MCF 10A (cell line): ENCODE measurements around the gene WIPF2. TPM values are rescaled to one million over a fixed set of nuclear protein-coding genes. Genes with fewer than 3 reads are reported as not detected.

ENCODE experiments used
- BruUV-seq: library from RNA; stranded (reverse); fragments of 400-500 nt; replicated peaks from 2 replicates; lab custom pipeline; 2021; lab: Mats Ljungman, UMichigan
- CTCF ChIA-PET: fragments of 300-600 bp; sonication (Branson Sonifier 250); formaldehyde crosslinking; extraction: SDS; loops from one replicate; lab custom pipeline; 2021; ENCODE audit warnings: antibody characterized with exemption, inconsistent platforms; lab: Yijun Ruan, JAX
- POLR2A ChIA-PET: fragments of 300-600, 350-650 bp; sonication (Branson Sonifier 250); formaldehyde crosslinking; extraction: SDS; loops from one replicate; lab custom pipeline; 2020; ENCODE audit warnings: antibody characterized with exemption, inconsistent platforms; lab: Yijun Ruan, JAX
- DNase-seq: peaks from one replicate; pipeline ENCODE4 v3.0.0-alpha.2; 2018; ENCODE audit not compliant: unreplicated experiment
- H3K27ac Mint-ChIP-seq: one replicate; pipeline ENCODE4 v1.8.0; 2022; ENCODE audit warnings: mild to moderate bottlenecking, low read depth, mixed read lengths; ENCODE audit not compliant: unreplicated experiment
- H3K27me3 Mint-ChIP-seq: one replicate; pipeline ENCODE4 v1.8.0; 2022; ENCODE audit warnings: mixed read lengths; ENCODE audit not compliant: insufficient read depth, unreplicated experiment
- H3K36me3 Mint-ChIP-seq: one replicate; pipeline ENCODE4 v1.8.0; 2022; ENCODE audit warnings: mild to moderate bottlenecking, moderate library complexity, mixed read lengths; ENCODE audit not compliant: insufficient read depth, unreplicated experiment
- H3K4me1 Mint-ChIP-seq: one replicate; pipeline ENCODE4 v1.8.0; 2022; ENCODE audit warnings: mixed read lengths; ENCODE audit not compliant: insufficient read depth, unreplicated experiment
- H3K4me3 Mint-ChIP-seq: one replicate; pipeline ENCODE4 v1.8.0; 2022; ENCODE audit warnings: mild to moderate bottlenecking, moderate library complexity, mixed read lengths; ENCODE audit not compliant: unreplicated experiment
- H3K9me3 Mint-ChIP-seq: one replicate; pipeline ENCODE4 v1.8.0; 2022; ENCODE audit warnings: mixed read lengths; ENCODE audit not compliant: unreplicated experiment
- CTCF ChIP-seq: fragments of 200-600 bp; IDR thresholded peaks from one replicate; pipeline ENCODE4 v1.8.0; 2022; ENCODE audit warnings: antibody characterized with exemption, mild to moderate bottlenecking; ENCODE audit not compliant: unreplicated experiment
- intact Hi-C: fragments of 100-400 bp; cut with micrococcal nuclease; formaldehyde crosslinking; loops from 2 replicates; pipeline ENCODE4 v1.14.1; 2022
- total RNA-seq: library from RNA; stranded (reverse); gene quantifications from 2 replicates; pipeline ENCODE4 v1.2.3, GENCODE V29; 2022

The WIPF2 gene
- total RNA-seq, 1 experiment from 2014 or later = 32.8 TPM

- no peak for DNase-seq
- CTCF ChIA-PET = interaction anchor here (2.9 to 19.0 kb wide), 2 partner anchors 11 to 44 kb away, joined by 14 to 396 read pairs; partner anchors contain the start of gene GJD3
- BruUV-seq = no TSS peak
- peaks cover 69% of the 10 kb centered on the region for H3K4me1 Mint-ChIP-seq
- H3K9me3 Mint-ChIP-seq = no peaks in the 10 kb centered on the region
- no peaks in the 10 kb centered on the region for H3K27me3 Mint-ChIP-seq
- TF ChIP-seq CTCF = no peak
- POLR2A ChIA-PET = interaction anchor here (0.8 to 4.3 kb wide), 4 partner anchors 17 to 213 kb away, joined by 3 to 24 read pairs (median 4); partner anchors contain the start of gene NR1D1
- intact Hi-C loops = no loop called here
- H3K36me3 Mint-ChIP-seq = peaks cover 7% of the 10 kb centered on the region
- peak overlapping the region; percentile 14 for H3K27ac Mint-ChIP-seq
- peak overlapping the region; percentile 3 for H3K4me3 Mint-ChIP-seq
These were observed 94.8 kb downstream of the WIPF2 start for GRCh38 chr17:40313668-40314583.

- H3K36me3 Mint-ChIP-seq = peaks cover 7% of the 10 kb centered on the region
- no peaks in the 10 kb centered on the region for H3K9me3 Mint-ChIP-seq
- intact Hi-C loops = no loop called here
- TF ChIP-seq CTCF = no peak
- peak overlapping the region; percentile 14 for H3K27ac Mint-ChIP-seq
- peak; percentile 98 for DNase-seq
- H3K4me1 Mint-ChIP-seq = peaks cover 75% of the 10 kb centered on the region
- CTCF ChIA-PET = interaction anchor here (2.9 to 19.0 kb wide), 2 partner anchors 12 to 43 kb away, joined by 14 to 396 read pairs; partner anchors contain the start of gene GJD3
- BruUV-seq = no TSS peak
- peak overlapping the region; percentile 3 for H3K4me3 Mint-ChIP-seq
- no peaks in the 10 kb centered on the region for H3K27me3 Mint-ChIP-seq
- POLR2A ChIA-PET = interaction anchor here (0.8 to 4.3 kb wide), 5 partner anchors 10 to 214 kb away, joined by 3 to 24 read pairs (median 5); partner anchors contain the start of gene NR1D1
These were observed 95.5 kb downstream of the WIPF2 start for GRCh38 chr17:40314584-40314956.

- H3K27me3 Mint-ChIP-seq = no peaks in the 10 kb centered on the region
- H3K9me3 Mint-ChIP-seq = no peaks in the 10 kb centered on the region
- BruUV-seq = no TSS peak
- CTCF ChIA-PET = interaction anchor here (1.4 to 19.0 kb wide), 4 partner anchors 12 to 42 kb away, joined by 6 to 396 read pairs (median 10); partner anchors contain the start of gene GJD3
- H3K27ac Mint-ChIP-seq = peak overlapping the region; percentile 14
- intact Hi-C loops = no loop called here
- no peak overlapping the region for H3K4me3 Mint-ChIP-seq
- POLR2A ChIA-PET = interaction anchor here (0.9 to 4.3 kb wide), 6 partner anchors 11 to 157 kb away, joined by 3 to 24 read pairs (median 5); partner anchors contain the start of gene TOP2A
- peaks cover 7% of the 10 kb centered on the region for H3K36me3 Mint-ChIP-seq
- peaks cover 82% of the 10 kb centered on the region for H3K4me1 Mint-ChIP-seq
- TF ChIP-seq CTCF = no peak
- no peak for DNase-seq
These were observed 96.1 kb downstream of the WIPF2 start for GRCh38 chr17:40315206-40315605.
